PC-3 (cell line): Measurements from ENCODE around the gene RERE.

Experiments
- EZH2 ChIP-seq: fragments of 300-600 bp; sonication (generic); IDR thresholded peaks from one replicate; pipeline ENCODE4 v1.6.1; 2017; ENCODE audit warnings: antibody characterized with exemption, mild to moderate bottlenecking, low read length; ENCODE audit not compliant: unreplicated experiment
- EZH2phosphoT487 ChIP-seq: fragments of 300-600 bp; sonication (generic); IDR thresholded peaks from 2 replicates; pipeline ENCODE4 v1.6.1; 2018; ENCODE audit warnings: mild to moderate bottlenecking, antibody characterized with exemption, low read length, borderline replicate concordance
- TF ChIP-seq, protein P1 (sequence below): fragments of 300-600 bp; sonication (generic); conservative IDR thresholded peaks from 2 replicates; pipeline ENCODE4 v1.5.1; 2017; ENCODE audit warnings: antibody characterized with exemption, low read depth, mild to moderate bottlenecking, low read length

DNA sequence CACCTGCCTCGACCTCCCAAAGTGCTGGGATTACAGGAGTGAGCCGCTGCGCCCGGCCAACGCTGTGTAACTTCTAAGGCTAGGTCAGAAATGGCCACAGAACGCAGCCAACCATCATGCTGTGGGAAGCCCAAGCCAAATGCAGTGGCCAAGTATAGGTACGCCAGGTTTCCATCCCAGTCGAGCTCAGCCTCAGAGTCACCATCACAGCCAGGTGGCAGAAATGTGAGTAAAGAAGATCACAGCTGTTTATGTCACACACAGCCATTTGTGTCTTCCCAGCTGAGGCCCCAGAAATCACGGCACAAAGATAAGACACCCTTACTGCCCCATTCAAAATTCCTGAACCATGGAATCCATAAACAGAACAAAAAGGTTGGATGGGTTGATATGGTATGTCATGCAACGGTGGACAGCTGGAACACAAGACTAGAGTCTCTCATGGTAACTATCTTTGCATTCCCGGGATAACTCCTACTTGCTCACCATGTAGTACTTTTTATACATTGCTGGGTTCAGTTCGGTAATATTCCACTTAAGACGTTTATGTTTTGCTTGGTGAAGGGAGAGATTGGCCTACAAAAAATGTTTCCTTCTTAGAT lies 415.2 kb downstream of the RERE start:
- TF ChIP-seq, protein P1, sequence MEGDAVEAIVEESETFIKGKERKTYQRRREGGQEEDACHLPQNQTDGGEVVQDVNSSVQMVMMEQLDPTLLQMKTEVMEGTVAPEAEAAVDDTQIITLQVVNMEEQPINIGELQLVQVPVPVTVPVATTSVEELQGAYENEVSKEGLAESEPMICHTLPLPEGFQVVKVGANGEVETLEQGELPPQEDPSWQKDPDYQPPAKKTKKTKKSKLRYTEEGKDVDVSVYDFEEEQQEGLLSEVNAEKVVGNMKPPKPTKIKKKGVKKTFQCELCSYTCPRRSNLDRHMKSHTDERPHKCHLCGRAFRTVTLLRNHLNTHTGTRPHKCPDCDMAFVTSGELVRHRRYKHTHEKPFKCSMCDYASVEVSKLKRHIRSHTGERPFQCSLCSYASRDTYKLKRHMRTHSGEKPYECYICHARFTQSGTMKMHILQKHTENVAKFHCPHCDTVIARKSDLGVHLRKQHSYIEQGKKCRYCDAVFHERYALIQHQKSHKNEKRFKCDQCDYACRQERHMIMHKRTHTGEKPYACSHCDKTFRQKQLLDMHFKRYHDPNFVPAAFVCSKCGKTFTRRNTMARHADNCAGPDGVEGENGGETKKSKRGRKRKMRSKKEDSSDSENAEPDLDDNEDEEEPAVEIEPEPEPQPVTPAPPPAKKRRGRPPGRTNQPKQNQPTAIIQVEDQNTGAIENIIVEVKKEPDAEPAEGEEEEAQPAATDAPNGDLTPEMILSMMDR, result no peak
- TF ChIP-seq EZH2phosphoT487 (no peak), EZH2 (no peak)
